ENCODE results near the gene RPL32.

DNA sequence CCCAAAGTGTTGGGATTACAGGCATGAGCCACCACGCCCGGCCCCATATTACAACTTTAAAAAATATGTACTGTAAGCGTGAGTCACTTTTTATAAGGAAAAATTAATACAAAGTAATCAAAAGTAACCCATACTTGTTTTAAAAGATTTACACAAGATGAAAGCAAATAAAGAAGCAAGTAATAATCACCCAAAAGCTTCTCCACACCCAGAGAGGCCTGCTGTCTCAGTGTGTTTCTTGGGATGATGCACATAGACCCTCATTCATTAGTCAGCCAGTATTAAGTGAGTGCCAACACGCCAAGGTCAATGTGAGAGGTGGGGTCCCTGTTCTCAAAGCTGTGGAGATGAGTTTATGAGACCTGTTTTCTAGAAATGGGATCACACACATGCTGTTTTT, 12.0 kb downstream of the RPL32 start:
- TF ChIP-seq CTCF (conservative IDR thresholded peaks at IDR 0.05; ENCODE audit: low read depth, low read length) (no peak), MAFK (IDR thresholded peaks at IDR 0.05; ENCODE audit: low read depth, low read length) (no peak), BHLHE40 (IDR thresholded peaks at IDR 0.05; ENCODE audit: low read depth, low read length) (no peak)
